ENCODE measurements around the gene THADA. TPM values are rescaled to one million over a fixed set of nuclear protein-coding genes. Genes with fewer than 3 reads are reported as not detected.
A peak's percentile ranks its signal among the peaks of the same experiment; 100 is the strongest.
"Not testable (repeated sequence)": the region's sequence is repeated elsewhere in the genome, so short reads cannot be mapped to it uniquely, and the experiment has no call there.

THADA gene
- total and polyA plus RNA-seq, 4 experiments from 2014 or later = 20.3 to 44.8 (median 32.8) TPM

DNA sequence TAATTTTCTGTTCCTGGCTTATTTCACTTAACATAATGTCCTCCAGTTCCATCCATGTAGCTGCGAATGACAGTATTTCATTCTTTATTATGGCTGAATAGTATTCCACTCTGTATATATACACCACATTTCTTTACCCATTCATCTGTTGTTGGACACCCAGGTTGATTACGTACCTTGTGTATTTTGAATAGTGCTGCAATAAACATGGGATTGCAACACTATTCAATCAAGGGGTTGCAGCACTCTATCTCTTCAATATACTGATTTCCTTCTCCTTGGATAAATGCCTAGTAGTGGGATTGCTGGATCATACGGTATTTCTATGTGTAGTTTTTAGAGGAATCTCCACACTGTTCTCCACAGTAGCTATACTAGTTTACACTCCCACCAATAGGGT lies 61.3 kb downstream of the THADA start:
- no peak for DNase-seq
- no peaks in the 10 kb centered on the region for H3K9me3 ChIP-seq (ENCODE audit: control insufficient read depth in 1 of 2, low read length in 2 of 2)
- Mint-ChIP-seq H3K4me3 (no peak overlapping the region), H3K27me3 (no peaks in the 10 kb centered on the region), H3K27ac (no peak overlapping the region), H3K36me3 (peaks cover 41 to 43% of the 10 kb centered on the region in 2 donors), H3K9me3 (no peaks in the 10 kb centered on the region), H3K4me1 (peaks cover 16 to 22% (median 21%) of the 10 kb centered on the region in 4 donors)
- intact Hi-C loops (cut with micrococcal nuclease) = no loop called here
- POLR2A ChIA-PET (ENCODE audit: partially characterized antibody) = no interaction called here
- H3K27ac ChIP-seq (ENCODE audit: low read depth, low read length) = no peak overlapping the region
- CTCF ChIA-PET (ENCODE audit: partially characterized antibody) = interaction anchor here (1.1 kb wide), 1 partner anchor 24 kb away, joined by 3 read pairs; no protein-coding TSS in a partner anchor
- peaks cover 18% of the 10 kb centered on the region for H3K4me1 ChIP-seq (ENCODE audit: insufficient read depth, low read length)
- no peak overlapping the region for H3K4me3 ChIP-seq (ENCODE audit: low read length in 2 of 2)
- H3K27me3 ChIP-seq (ENCODE audit: insufficient read depth, low read length) = no peaks in the 10 kb centered on the region
- H3K36me3 ChIP-seq (ENCODE audit: insufficient read depth, low read length) = no peaks in the 10 kb centered on the region

DNA sequence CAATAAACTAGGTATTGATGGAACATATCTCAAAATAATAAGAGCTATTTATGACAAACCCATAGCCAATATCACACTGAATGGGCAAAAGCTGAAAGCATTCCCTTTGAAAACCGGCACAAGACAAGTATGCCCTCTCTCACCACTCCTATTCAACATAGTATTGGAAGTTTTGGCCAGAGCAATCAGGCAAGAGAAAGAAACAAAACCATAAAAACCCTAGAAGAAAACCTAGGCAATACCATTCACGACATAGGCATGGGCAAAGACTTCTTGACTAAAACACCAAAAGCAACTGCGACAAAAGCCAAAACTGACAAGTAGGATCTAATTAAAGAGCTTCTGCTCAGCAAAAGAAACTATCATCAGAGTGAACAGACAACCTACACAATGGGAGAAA lies 63.3 kb downstream of the THADA start:
- H3K4me3 ChIP-seq (ENCODE audit: low read length in 2 of 2); H3K27ac ChIP-seq (ENCODE audit: low read depth, low read length); DNase-seq; intact Hi-C loops (cut with micrococcal nuclease); H3K4me1 ChIP-seq (ENCODE audit: insufficient read depth, low read length); H3K27me3 Mint-ChIP-seq; H3K27me3 ChIP-seq (ENCODE audit: insufficient read depth, low read length); H3K9me3 Mint-ChIP-seq; H3K36me3 ChIP-seq (ENCODE audit: insufficient read depth, low read length); POLR2A ChIA-PET (ENCODE audit: partially characterized antibody); H3K4me3 Mint-ChIP-seq; H3K9me3 ChIP-seq (ENCODE audit: control insufficient read depth in 1 of 2, low read length in 2 of 2): not testable (repeated sequence)
- CTCF ChIA-PET (ENCODE audit: partially characterized antibody) = interaction anchor here (0.9 kb wide), 1 partner anchor 568 kb away, joined by 5 read pairs; no protein-coding TSS in a partner anchor
- Mint-ChIP-seq H3K4me1 (peaks cover 8 to 17% (median 14%) of the 10 kb centered on the region in 4 donors), H3K36me3 (peaks cover 37 to 41% of the 10 kb centered on the region in 2 donors), H3K27ac (peak overlapping the region in 1 of 7 donors; percentile 22)

DNA sequence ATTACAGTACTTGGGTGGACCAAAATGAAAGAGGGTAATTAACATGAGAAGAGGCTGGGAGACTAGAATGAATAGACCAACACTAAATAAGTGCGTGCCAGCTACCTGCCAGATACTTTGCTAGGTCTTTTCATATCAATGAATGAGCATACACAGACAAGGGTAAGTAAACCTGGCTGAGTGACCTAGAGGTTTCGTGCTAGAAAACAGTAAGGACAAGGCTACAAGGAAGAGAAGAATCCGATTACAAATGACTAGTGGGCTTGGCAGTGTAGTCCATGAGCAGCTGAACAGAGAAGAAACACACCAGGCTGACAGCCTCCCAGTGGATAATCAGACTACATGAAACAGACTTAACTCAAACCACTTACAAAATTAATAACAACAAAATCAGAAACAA lies 64.6 kb downstream of the THADA start:
- Mint-ChIP-seq H3K36me3 (peaks cover 39 to 42% of the 10 kb centered on the region in 2 donors), H3K4me1 (peaks cover 0 to 13% (median 9%) of the 10 kb centered on the region in 4 donors), H3K9me3 (peaks cover 0 to 3% (median under 1%) of the 10 kb centered on the region in 8 donors), H3K27me3 (no peaks in the 10 kb centered on the region), H3K4me3 (no peak overlapping the region), H3K27ac (peak overlapping the region in 1 of 7 donors; percentile 4)
- DNase-seq = no peak
- H3K27ac ChIP-seq (ENCODE audit: low read depth, low read length) = no peak overlapping the region
- H3K4me3 ChIP-seq (ENCODE audit: low read length in 2 of 2) = no peak overlapping the region
- H3K36me3 ChIP-seq (ENCODE audit: insufficient read depth, low read length) = no peaks in the 10 kb centered on the region
- H3K9me3 ChIP-seq (ENCODE audit: control insufficient read depth in 1 of 2, low read length in 2 of 2) = no peaks in the 10 kb centered on the region
- POLR2A ChIA-PET (ENCODE audit: partially characterized antibody) = no interaction called here
- intact Hi-C loops (cut with micrococcal nuclease) = no loop called here
- CTCF ChIA-PET (ENCODE audit: partially characterized antibody) = no interaction called here
- H3K27me3 ChIP-seq (ENCODE audit: insufficient read depth, low read length) = no peaks in the 10 kb centered on the region
- no peaks in the 10 kb centered on the region for H3K4me1 ChIP-seq (ENCODE audit: insufficient read depth, low read length)

DNA sequence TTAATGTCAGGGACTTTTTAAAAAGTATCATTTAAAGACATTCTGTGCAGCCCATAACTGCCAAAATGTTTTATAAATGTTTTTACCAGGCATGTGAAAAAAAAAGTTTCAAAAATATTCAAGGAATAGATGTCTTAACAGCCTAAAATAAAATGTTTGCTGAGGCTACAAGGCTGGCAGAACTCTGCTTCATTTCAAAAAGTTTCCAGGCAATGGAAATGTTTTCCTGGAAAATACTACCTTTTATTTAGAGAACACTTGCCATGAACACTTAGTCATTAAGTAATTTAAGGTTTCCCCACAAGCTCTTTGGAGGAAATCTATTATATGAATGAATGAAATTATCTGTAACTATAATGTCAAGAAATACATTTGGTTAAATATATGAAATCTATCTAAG lies 68.8 kb downstream of the THADA start:
- peaks cover 0 to 3% of the 10 kb centered on the region in 2 donors for H3K9me3 ChIP-seq (ENCODE audit: control insufficient read depth in 1 of 2, low read length in 2 of 2)
- POLR2A ChIA-PET (ENCODE audit: partially characterized antibody) = interaction anchor here (0.6 kb wide), 1 partner anchor 28 kb away, joined by 3 read pairs; no protein-coding TSS in a partner anchor
- Mint-ChIP-seq H3K36me3 (peaks cover 33 to 46% of the 10 kb centered on the region in 2 donors), H3K4me3 (no peak overlapping the region), H3K9me3 (peaks cover 0 to 9% (median 5%) of the 10 kb centered on the region in 8 donors), H3K4me1 (peaks cover 0 to 15% (median 7%) of the 10 kb centered on the region in 4 donors), H3K27me3 (no peaks in the 10 kb centered on the region), H3K27ac (no peak overlapping the region)
- H3K36me3 ChIP-seq (ENCODE audit: insufficient read depth, low read length) = no peaks in the 10 kb centered on the region
- DNase-seq = no peak
- CTCF ChIA-PET (ENCODE audit: partially characterized antibody) = interaction anchor here (1.4 kb wide), 1 partner anchor 69 kb away, joined by 4 read pairs; the partner anchor contains the start of gene THADA
- no peak overlapping the region for H3K27ac ChIP-seq (ENCODE audit: low read depth, low read length)
- H3K27me3 ChIP-seq (ENCODE audit: insufficient read depth, low read length) = no peaks in the 10 kb centered on the region
- no peak overlapping the region for H3K4me3 ChIP-seq (ENCODE audit: low read length in 2 of 2)
- no peaks in the 10 kb centered on the region for H3K4me1 ChIP-seq (ENCODE audit: insufficient read depth, low read length)
- intact Hi-C loops (cut with micrococcal nuclease) = no loop called here

DNA sequence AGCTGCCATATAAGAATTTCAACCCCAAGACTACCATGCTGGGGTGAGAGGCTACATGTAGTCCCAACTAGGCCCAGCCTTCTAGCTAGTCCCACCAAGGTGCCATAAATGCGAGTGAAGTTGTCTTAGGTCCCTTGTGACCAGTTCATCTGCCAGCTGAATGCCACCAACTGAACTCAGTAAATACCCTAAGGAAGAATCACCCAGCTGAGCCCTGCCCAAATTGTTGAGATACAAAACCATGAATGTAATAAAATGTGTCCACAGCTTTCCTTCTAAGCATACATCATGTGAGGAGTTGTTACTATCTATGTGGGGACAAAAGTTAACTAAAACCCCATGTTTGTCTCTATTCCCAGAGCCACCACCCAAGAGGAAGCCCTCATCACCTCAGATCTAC lies 70.3 kb downstream of the THADA start:
- POLR2A ChIA-PET (ENCODE audit: partially characterized antibody) = no interaction called here
- CTCF ChIA-PET (ENCODE audit: partially characterized antibody) = interaction anchor here (1.0 kb wide), 1 partner anchor 577 kb away, joined by 3 read pairs; no protein-coding TSS in a partner anchor
- H3K4me3 Mint-ChIP-seq = no peak overlapping the region

DNA sequence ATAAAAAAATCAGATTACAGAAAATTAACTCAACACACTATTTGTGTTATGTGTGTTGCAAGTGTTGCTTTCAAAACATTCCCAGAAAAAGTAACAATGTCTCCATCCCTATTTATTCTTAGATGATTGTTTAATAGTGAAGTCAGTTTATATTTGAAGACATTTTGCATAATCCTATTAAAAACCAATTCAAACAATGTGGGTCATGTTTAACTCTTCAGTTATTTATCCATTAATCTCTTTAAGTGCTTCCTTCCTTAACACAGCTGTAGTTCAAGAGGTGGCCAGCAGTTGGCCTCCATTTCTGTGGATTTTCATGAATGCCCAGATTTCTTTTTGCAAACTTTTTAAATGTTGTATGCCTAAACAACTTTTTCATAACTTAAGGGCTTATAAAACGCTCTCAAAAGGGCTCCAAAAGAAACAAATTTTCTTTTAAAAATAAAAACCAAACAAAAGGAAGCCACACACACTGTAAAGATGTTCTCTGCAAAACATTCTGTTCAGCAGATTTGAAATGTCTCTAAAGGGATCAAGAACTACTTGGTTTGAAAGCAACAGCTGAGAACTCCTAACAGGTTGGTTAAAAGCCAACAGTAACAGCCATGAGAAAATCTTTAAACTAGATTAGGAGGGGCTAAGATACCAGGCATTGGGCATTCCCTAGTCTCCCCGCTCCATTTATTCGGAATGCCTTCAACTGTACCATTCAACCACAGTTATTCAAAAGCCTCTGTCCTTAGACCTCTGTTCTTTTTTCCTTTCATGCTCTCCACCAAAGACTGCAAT lies 71.5 kb downstream of the THADA start:
- Mint-ChIP-seq H3K36me3 (peaks cover 27 to 41% of the 10 kb centered on the region in 2 donors), H3K4me3 (no peak overlapping the region), H3K27ac (peak overlapping the region in 2 of 7 donors; percentile 7 to 33), H3K4me1 (peaks cover 3 to 15% (median 13%) of the 10 kb centered on the region in 4 donors), H3K27me3 (no peaks in the 10 kb centered on the region), H3K9me3 (peaks cover 0 to 9% (median 5%) of the 10 kb centered on the region in 8 donors)
- intact Hi-C loops (cut with micrococcal nuclease) = no loop called here
- no peaks in the 10 kb centered on the region for H3K36me3 ChIP-seq (ENCODE audit: insufficient read depth, low read length)
- ChIA-PET CTCF (ENCODE audit: partially characterized antibody) (interaction anchor here (0.8 kb wide), 1 partner anchor 295 kb away, joined by 3 read pairs; no protein-coding TSS in a partner anchor), POLR2A (ENCODE audit: partially characterized antibody) (no interaction called here)
- no peak overlapping the region for H3K4me3 ChIP-seq (ENCODE audit: low read length in 2 of 2)
- H3K4me1 ChIP-seq (ENCODE audit: insufficient read depth, low read length) = no peaks in the 10 kb centered on the region
- DNase-seq = no peak
- no peak overlapping the region for H3K27ac ChIP-seq (ENCODE audit: low read depth, low read length)
- no peaks in the 10 kb centered on the region for H3K27me3 ChIP-seq (ENCODE audit: insufficient read depth, low read length)
- H3K9me3 ChIP-seq (ENCODE audit: control insufficient read depth in 1 of 2, low read length in 2 of 2) = peaks cover 0 to 3% of the 10 kb centered on the region in 2 donors

More for the DNA sequence above, 70.3 kb downstream of the THADA start:
- Mint-ChIP-seq H3K4me1 (peaks cover 0 to 12% (median 6%) of the 10 kb centered on the region in 4 donors), H3K9me3 (peaks cover 0 to 9% (median 5%) of the 10 kb centered on the region in 8 donors), H3K27ac (peak overlapping the region in 1 of 7 donors; percentile 84), H3K27me3 (no peaks in the 10 kb centered on the region), H3K36me3 (peaks cover 27 to 41% of the 10 kb centered on the region in 2 donors)
- no peak for DNase-seq
- intact Hi-C loops (cut with micrococcal nuclease) = no loop called here
- peaks cover 0 to 3% of the 10 kb centered on the region in 2 donors for H3K9me3 ChIP-seq (ENCODE audit: control insufficient read depth in 1 of 2, low read length in 2 of 2)
- no peaks in the 10 kb centered on the region for H3K27me3 ChIP-seq (ENCODE audit: insufficient read depth, low read length)
- H3K4me1 ChIP-seq (ENCODE audit: insufficient read depth, low read length) = no peaks in the 10 kb centered on the region
- H3K4me3 ChIP-seq (ENCODE audit: low read length in 2 of 2) = no peak overlapping the region
- H3K27ac ChIP-seq (ENCODE audit: low read depth, low read length) = no peak overlapping the region
- no peaks in the 10 kb centered on the region for H3K36me3 ChIP-seq (ENCODE audit: insufficient read depth, low read length)

DNA sequence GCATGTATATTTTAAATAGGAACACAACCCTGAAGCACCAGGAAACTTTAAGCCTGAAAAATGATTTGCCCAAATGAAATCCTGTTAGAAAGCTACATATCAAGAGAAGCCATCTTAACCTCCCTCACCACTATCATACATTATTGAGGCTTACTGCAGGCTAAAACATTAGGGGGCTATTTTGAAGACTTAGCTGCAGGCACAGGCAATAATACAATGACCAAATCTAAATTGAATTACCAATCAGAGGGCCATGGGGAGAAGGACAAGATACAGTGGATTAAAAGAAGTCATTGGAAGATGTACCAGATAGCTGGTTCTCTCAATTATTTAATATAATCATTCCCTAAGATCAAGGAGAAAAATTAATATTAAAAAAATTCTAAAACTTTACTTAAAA lies 73.7 kb downstream of the THADA start:
- no peaks in the 10 kb centered on the region for H3K4me1 ChIP-seq (ENCODE audit: insufficient read depth, low read length)
- Mint-ChIP-seq H3K4me1 (peaks cover 19 to 36% (median 25%) of the 10 kb centered on the region in 4 donors), H3K36me3 (peaks cover 29 to 41% of the 10 kb centered on the region in 2 donors), H3K9me3 (peaks cover 0 to 9% (median 5%) of the 10 kb centered on the region in 8 donors), H3K4me3 (no peak overlapping the region), H3K27me3 (no peaks in the 10 kb centered on the region), H3K27ac (no peak overlapping the region)
- DNase-seq = no peak
- POLR2A ChIA-PET (ENCODE audit: partially characterized antibody) = interaction anchor here (1.7 kb wide), 1 partner anchor 11 kb away, joined by 4 read pairs; no protein-coding TSS in a partner anchor
- H3K36me3 ChIP-seq (ENCODE audit: insufficient read depth, low read length) = no peaks in the 10 kb centered on the region
- H3K27ac ChIP-seq (ENCODE audit: low read depth, low read length) = no peak overlapping the region
- no peak overlapping the region for H3K4me3 ChIP-seq (ENCODE audit: low read length in 2 of 2)
- CTCF ChIA-PET (ENCODE audit: partially characterized antibody) = interaction anchor here (1.1 to 1.4 kb wide), 2 partner anchors 11 to 293 kb away, joined by 4 to 6 read pairs; no protein-coding TSS in a partner anchor
- H3K9me3 ChIP-seq (ENCODE audit: control insufficient read depth in 1 of 2, low read length in 2 of 2) = peaks cover 0 to 3% of the 10 kb centered on the region in 2 donors
- intact Hi-C loops (cut with micrococcal nuclease) = no loop called here
- H3K27me3 ChIP-seq (ENCODE audit: insufficient read depth, low read length) = no peaks in the 10 kb centered on the region
